HG03095 (cell line): ENCODE data around the gene USP40.

Source experiments
- ATAC-seq: cut with Tn5 transposase; IDR thresholded peaks from one replicate; pipeline ENCODE4 v1.9.1; 2021; ENCODE audit warnings: moderate library complexity; ENCODE audit not compliant: unreplicated experiment

Gene USP40

DNA sequence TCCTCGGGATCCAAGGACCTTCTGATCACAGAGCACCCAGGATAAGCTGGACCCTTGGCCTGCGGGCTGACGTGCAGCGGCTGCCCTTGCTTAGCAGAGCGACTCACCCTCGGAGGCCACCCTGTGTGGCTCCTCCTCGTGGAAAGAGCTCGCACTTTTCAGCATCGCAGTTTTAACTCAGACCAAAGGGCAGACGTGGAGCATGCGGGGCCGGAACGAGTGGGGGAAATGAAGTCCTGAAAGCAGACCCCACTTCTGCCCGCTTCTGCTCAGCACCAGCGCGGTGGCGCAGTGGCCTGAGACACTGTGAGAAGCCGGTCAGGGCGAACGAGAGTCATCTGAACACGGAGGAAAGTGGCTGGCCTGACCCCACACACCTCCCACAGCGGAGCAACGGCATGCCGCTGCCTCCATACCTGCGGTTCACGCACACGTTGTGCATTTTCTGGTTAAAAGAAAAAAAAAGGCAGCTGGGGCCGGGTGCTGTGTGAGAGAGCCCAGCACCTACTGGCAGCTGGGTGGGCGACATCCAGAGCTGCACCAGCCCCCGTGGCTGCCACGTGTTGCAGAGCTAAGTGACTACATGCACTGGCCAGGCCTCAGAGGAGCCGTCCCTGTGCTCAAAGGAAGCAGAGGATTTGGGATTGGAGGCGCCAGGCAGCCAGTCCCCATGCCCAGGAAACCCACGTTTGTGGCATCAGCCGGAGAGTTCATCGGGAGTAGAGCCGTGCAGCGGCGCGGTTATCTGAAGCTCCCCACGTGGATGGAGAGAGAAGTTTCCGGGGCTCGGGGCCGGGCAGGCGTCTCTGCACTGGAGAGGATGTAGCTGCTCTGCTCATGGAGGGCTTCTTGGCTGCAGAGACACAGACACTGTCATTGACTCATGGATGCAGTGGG is 89.7 kb downstream of the USP40 start:
- no peak for ATAC-seq

- no peak for ATAC-seq
Observed at GRCh38 chr2:233476063-233476410, 90.5 kb downstream of the USP40 start.

- ATAC-seq = no peak
Observed at GRCh38 chr2:233474308-233475160, 92.0 kb downstream of the USP40 start.

- ATAC-seq = no peak
Observed at GRCh38 chr2:233473878-233474277, 92.7 kb downstream of the USP40 start.

GRCh38 chr2:233473386-233473791 is 93.2 kb downstream of the USP40 start:
- no peak for ATAC-seq

DNA sequence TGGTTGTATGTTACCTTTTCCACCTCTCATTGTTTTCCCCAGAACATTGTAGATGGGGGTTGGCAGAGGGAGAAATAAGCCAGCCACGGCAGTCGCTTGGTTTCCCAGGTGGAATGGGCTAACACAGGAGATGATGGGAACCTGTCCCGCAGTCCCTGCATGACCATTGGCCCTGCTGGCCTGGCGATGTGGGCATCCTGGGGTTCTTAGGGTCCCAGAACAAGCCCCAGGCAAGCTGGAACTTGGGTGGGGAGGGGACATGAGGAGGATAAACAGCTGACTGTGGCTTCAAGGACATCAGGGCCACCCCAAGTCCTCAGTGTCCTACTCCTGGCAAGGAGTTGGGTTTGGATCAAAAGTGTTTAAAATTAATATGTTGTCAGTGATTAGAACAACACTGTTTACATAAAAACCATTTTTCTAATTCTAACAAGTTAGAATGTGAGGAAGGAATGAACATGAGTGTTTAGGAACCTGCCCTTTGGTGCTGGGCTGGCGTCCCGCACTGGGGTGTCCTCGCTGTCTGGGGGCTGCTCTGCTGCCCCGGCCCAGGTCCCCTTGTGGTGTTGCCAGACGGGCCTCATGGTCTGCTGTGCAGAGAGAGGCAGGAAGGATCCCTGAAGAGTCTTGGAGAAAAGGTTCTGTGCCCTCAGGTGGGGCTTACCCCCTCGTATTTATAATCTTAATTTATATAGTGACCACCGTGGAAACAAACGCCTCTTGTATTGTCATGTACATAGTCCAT is 95.1 kb downstream of the USP40 start:
- ATAC-seq = no peak

GRCh38 chr2:233470839-233471238 is 95.7 kb downstream of the USP40 start:
- no peak for ATAC-seq

DNA sequence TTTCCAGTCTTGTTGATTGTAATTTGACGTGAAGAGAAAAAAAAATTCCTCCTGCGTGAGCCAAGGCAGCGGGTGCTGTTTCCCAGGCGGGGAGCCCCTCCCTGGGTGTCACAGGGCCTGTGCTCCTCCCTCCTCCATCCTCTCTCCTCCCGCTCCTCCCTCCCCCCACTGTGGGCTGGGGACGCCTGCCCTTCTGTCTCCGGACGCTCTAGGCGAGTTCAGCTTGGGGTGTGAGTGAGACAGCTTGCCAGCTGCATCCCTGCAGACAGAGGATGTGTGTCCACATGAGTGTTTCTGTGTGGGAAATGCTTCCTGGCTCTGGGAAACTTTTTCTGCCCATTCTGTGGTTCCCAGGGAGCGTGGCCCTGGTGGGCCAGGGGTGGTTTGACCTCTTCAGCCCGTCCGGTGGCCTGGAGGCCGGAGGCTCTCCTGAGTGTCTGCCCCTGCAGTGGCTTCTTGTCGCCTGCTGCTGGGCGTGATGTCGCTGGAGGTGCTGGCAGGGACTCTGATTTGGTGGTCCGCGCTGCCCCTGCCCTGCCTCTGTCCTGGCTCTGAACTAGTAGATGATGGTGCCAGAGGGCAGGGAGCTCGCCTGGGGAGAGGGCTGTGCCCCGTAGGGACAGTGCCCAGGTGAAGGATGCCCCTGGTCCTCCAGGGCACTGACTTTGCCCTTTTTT is 96.4 kb downstream of the USP40 start:
- no peak for ATAC-seq

DNA sequence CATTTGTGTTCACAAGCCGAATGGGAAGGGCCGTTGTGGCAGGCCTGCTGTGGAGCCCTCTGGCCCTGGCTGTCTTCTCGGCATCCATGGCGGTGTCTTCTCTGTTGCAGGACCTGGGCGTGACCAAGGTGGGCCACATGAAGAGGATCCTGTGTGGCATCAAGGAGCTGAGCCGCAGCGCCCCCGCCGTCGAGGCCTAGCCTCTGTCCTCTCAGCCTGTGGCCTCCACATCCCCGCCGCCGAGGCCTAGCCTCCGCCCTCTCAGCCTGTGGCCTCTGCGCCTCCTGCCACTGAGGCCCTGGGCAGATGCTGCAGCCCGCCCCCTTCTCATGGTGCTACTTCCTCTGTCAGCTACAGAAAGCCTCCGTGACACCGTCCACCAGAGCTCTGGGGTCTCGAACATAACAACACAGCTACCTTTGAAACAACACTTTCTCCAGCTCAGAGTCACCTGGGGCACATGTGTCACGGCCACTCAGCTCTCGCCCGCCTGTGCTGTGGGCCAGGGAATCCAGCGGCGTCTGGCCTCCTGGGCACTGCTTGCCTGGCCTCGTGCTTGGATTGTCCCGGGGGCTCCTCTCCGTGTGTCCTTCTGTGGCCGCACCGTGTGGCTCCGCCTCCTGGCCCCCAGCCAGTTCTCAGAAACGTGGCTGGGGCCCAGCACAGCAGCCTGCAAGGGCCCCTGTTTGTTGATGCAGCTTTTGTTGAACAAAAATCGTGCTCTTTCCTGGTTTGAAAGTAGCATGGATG is 97.1 kb downstream of the USP40 start:
- no peak for ATAC-seq

DNA sequence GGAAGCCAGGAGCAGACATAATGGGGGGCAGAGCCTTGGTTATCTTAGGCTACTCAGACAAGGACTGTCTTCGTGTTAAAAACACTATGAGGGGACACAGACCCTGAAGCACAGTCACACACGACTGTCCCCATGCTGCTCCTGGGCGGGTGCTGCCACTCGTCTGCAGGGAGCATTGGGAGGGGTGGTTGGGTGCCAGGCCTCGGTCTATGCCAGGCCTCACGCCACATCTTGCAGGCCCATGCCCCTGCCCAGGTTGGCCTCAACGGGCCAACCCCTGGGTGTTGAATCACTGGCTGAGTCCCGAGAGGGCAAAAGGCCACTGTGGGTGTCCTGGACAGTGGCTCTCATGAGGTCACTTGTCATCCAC is 97.9 kb downstream of the USP40 start:
- no peak for ATAC-seq

- ATAC-seq = no peak
Observed at GRCh38 chr2:233468047-233468740, 98.4 kb downstream of the USP40 start.

GRCh38 chr2:233466991-233467603 is 99.5 kb downstream of the USP40 start:
- no peak for ATAC-seq

- ATAC-seq = no peak
Observed at GRCh38 chr2:233464531-233465240, 101.9 kb downstream of the USP40 start.

- no peak for ATAC-seq
Observed at GRCh38 chr2:233464056-233464455, 102.5 kb downstream of the USP40 start.

GRCh38 chr2:233463586-233463985 is 103.0 kb downstream of the USP40 start:
- no peak for ATAC-seq

GRCh38 chr2:233462826-233463470 is 103.6 kb downstream of the USP40 start:
- ATAC-seq = no peak

- no peak for ATAC-seq
Observed at GRCh38 chr2:233462202-233462785, 104.3 kb downstream of the USP40 start.

DNA sequence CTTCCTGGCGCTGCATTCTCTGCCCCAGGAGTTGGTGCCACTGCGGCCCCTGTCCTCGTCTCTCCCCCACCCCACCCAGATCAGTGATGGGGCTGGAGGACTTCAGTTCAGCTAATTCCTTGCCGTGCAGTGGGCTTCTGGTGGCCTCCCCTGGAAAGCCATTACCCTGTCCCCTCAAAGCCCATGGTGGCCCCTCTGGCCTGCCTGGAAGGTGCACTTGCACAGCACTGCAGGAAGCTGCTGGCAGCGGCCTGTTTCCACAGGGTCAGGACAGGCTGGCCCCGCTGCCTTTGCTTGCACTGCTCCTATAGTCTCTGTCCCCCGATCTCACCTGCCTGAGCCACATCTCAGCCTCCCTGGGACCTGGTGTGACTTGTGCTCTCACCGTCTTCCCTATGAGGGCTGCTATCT is 105.1 kb downstream of the USP40 start:
- ATAC-seq = no peak
